NCI-H526 (cell line): ENCODE measurements around the gene MGP.
A peak's percentile ranks its signal among the peaks of the same experiment; 100 is the strongest.

Experiments
- DNase-seq, 2 experiments: peaks; one replicate each; lab custom pipeline; 2025; lab: John Stamatoyannopoulos, UW

The MGP gene

GRCh38 chr12:14885718-14886221, at the start of gene MGP:
MGP (minus strand) TSS chr12:14885854; CDS start chr12:14885791, 63 bp downstream.
- DNase-seq, result no peak

DNA sequence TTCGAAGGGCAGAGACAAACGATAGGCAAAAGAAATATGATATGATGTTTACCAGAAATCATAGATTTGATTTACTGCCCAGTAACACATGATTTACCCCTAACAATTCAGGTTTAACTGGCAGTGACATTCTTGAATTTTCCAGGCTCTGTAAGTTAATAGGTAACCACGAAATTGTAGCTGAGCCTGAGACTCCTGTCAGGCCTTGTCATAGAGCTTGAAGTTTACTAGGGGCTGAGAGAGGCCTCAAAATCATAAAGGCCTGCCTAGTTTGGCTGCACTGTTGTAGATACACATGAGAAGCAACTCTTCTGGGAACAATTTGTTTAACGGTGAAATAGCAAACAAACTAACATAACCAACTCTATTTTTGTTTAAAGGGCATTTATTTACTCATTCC, 49.4 kb upstream of the MGP start:
- DNase-seq, result peak in 1 of 2 experiments; percentile 8

DNA sequence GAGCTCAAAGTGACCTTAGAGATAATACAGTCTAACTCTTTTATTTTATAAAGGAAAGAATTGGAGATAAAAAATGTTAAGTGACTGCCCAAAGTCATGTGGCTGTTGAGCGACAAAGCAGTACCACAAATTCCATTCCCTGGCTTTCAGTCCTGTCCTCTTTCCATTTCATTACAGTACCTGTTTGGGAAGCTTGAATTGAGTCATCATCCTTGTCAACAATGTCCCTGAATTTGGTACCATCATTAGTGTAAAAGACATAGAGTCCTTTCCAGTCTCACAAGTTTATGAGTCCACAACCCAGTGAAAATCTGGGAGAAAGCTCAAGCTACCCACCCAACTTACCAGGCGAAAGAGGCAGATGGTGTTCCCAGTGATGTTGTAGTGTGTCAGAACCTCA, 48.9 kb upstream of the MGP start:
- DNase-seq, result no peak

- no peak for DNase-seq
These were observed 46.3 kb upstream of the MGP start for GRCh38 chr12:14931791-14932560.

DNA sequence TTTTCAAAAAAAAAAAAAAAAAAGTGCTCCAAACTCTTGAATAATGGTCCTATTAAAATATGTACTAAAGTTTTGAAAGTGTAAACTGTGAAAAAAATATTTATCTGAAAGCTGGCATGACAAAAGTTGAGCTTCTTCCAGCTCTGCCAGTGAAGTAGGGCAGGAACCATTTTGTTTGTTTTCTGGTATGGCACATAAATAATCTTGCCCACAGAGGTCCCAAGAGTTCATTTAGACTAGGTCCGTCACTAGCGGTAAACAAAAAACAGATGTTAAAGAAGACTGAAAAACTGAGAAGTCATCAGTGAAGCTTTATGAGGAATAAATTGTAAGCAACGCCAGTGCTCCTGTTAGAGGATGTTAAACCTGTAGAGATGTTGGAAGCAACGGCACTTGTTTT, 45.7 kb upstream of the MGP start:
- no peak for DNase-seq

DNA sequence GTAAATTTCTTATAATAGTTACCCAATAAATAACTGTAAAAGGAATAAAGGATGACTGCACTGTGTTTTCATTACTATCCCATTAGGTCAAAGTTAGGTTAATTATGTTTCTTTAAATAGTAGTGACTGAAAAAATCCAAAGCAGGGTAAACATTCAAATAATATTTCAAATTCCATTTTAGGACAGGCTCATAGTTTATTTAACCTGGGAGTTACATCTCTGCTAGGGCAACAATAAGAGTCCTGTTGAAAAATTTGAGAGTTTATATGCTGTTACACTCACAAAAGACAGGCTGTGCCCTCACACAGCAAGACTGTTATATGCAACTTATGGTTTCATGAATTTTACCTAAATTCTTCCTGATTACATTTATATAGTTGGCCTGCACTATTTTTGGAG, 44.6 kb upstream of the MGP start:
- DNase-seq, result no peak

GRCh38 chr12:14928931-14929330, 43.3 kb upstream of the MGP start:
- peak; percentile 69 to 70 for DNase-seq

DNA sequence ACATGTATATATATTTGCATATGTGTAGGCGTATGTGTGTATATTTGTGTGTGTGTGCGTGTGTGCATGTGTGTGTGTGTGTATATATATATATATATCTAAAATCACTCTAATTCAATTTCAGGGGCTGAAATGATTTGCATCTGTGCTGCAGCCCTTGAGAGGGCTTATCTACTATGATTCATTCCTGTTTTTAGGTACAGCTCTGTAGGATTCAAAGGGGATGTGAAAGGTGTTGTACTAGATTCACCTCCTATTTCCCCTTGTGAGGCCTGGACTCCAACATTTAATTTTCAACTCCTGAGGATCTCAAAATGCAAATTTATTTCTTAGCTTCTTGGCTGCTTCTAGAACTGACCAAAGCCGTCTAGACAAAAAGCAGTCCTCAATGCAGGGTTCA, 41.6 kb upstream of the MGP start:
- DNase-seq, result peak in 1 of 2 experiments; percentile 12

DNA sequence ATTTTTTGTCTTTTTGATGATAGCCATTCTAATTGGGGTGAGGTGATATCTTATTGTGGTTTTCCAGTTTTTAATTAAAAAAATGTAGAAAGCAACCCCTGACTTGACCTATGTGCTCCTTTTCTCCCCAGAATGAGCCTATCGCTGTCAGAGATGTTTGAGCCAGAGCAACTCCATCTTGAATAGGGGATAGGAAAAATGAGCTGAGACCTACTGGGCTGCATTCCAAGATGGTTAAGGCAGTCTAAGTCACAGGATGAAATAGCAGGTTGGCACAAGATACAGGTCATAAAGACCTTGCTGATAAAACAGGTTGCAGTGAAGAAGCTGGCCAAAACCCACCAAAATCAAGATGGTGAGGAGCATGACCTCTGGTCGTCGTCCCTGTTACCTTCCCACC, 38.9 kb upstream of the MGP start:
- no peak for DNase-seq

DNA sequence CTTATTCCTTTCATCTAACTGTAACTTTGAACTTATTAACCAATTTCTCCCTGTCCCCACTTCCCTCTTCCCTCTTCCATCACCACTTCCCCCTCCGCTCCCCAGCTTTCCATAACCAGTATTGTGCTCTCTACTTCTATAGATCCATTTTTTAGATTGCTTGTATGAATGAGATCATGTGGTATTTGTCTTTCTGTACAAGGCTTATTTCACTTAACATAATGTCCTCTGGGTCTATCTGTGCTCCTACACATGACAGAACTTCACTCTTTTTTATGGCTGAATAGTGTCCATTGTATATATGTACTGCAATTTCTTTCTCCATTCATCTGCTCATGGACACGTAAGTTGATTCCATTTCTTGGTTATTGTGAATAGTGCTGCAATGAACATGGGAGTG, 38.3 kb upstream of the MGP start:
- no peak for DNase-seq

GRCh38 chr12:14921218-14921617, 35.6 kb upstream of the MGP start:
- no peak for DNase-seq

DNA sequence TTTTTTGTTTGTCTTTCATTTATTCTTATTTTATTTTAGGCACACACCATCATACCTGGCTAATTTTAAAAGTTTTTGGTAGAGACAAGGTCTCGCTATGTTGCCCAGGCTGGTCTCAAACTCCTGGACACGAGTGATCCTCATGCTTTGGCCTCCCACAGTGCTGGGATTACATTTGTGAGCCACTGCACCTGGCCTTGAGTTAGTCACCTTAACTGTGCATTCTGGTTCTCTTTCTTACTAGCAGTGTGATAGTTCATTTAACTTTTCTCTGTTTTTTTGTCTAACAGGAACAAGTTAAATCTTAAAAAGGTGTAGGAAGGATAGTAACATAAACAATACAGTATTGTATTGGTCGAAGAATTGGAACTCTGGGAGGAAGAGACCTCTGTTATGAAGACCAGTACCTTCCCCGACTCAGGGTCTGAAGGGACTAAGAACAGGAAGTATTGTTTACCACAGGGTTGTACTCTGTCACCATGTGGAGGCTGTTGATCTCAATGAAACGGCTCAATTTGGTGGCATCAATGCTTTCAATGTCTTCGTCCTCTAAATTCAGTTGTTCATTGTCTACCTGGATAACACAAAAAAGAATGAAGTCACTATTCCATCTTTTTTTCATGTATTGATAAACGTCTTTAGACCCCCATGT, 34.9 kb upstream of the MGP start:
- no peak for DNase-seq

- no peak for DNase-seq
These were observed 33.8 kb upstream of the MGP start for GRCh38 chr12:14919455-14919854.

DNA sequence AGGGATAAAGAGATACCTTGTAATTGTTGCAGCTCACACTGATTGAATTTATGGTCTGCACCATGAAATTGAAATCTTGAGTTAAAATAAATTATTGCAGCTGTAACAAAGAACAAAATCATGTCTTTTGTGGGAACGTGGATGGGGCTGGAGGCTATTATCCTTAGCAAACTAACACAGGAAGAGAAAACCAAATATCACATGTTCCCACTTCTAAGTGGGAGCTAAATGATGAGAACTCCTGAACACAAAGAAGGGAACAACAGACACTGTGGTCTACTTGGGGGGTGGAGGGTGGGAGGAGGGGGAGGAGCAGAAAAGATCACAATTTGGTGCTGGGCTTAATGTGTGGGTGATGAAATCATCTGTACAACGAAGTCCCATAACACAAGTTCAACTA, 30.1 kb upstream of the MGP start:
- no peak for DNase-seq

- DNase-seq, result peak; percentile 72 to 77
These were observed 27.7 kb upstream of the MGP start for GRCh38 chr12:14913381-14913781.

GRCh38 chr12:14911131-14911530, 25.5 kb upstream of the MGP start:
- peak in 1 of 2 experiments; percentile 17 for DNase-seq

GRCh38 chr12:14910090-14910915, 24.6 kb upstream of the MGP start:
- DNase-seq, result no peak

GRCh38 chr12:14907953-14908352, 22.3 kb upstream of the MGP start:
- no peak for DNase-seq

- DNase-seq, result no peak
These were observed 20.5 kb upstream of the MGP start for GRCh38 chr12:14906114-14906513.

- no peak for DNase-seq
These were observed 19.8 kb upstream of the MGP start for GRCh38 chr12:14905269-14906004.

- no peak for DNase-seq
These were observed 19.2 kb upstream of the MGP start for GRCh38 chr12:14904854-14905253.
